HG02759 (cell line): ENCODE data around the gene PTGES3L.

Experiments
- ATAC-seq: cut with Tn5 transposase; IDR thresholded peaks from one replicate; pipeline ENCODE4 v1.9.1; 2021; ENCODE audit warnings: mild to moderate bottlenecking, moderate library complexity; ENCODE audit not compliant: unreplicated experiment

The PTGES3L gene

GRCh38 chr17:42979511-42980273 lies at the start of gene PTGES3L:
Gene PTGES3L (minus strand): TSS chr17:42980080. CDS start chr17:42980053, 27 bp downstream.
- ATAC-seq = peak; percentile 34

- no peak for ATAC-seq
Measured at GRCh38 chr17:43028221-43028861, 48.5 kb upstream of the PTGES3L start.

GRCh38 chr17:43027091-43028032 lies 47.5 kb upstream of the PTGES3L start:
- ATAC-seq = no peak

- ATAC-seq = no peak
Measured at GRCh38 chr17:43026595-43026994, 46.7 kb upstream of the PTGES3L start.

GRCh38 chr17:43025766-43026537 lies 46.1 kb upstream of the PTGES3L start:
- no peak for ATAC-seq

GRCh38 chr17:43025290-43025657 lies 45.4 kb upstream of the PTGES3L start:
- no peak for ATAC-seq

- no peak for ATAC-seq
Measured at GRCh38 chr17:43024407-43025289, 44.8 kb upstream of the PTGES3L start, which contains the start of gene RND2. Gene RND2 (plus strand): TSS chr17:43025231. CDS start chr17:43025348, 117 bp downstream.

- ATAC-seq = no peak
Measured at GRCh38 chr17:43021741-43022512, 42.0 kb upstream of the PTGES3L start, which contains the start of gene VAT1. Gene VAT1 (minus strand): TSS chr17:43022385. CDS start chr17:43022322, 63 bp downstream.

GRCh38 chr17:43020789-43021740 lies 41.2 kb upstream of the PTGES3L start:
- ATAC-seq = no peak

- ATAC-seq = no peak
Measured at GRCh38 chr17:43020030-43020621, 40.2 kb upstream of the PTGES3L start.

- no peak for ATAC-seq
Measured at GRCh38 chr17:43019418-43019817, 39.5 kb upstream of the PTGES3L start.

- no peak for ATAC-seq
Measured at GRCh38 chr17:43018932-43019331, 39.1 kb upstream of the PTGES3L start.

GRCh38 chr17:43018008-43018853 lies 38.4 kb upstream of the PTGES3L start:
- no peak for ATAC-seq

GRCh38 chr17:43016216-43016615 lies 36.3 kb upstream of the PTGES3L start:
- no peak for ATAC-seq

GRCh38 chr17:43015579-43015978 lies 35.7 kb upstream of the PTGES3L start:
- ATAC-seq = no peak
